ENCODE results near the gene RTL5.

Gene RTL5

GRCh38 chrX:72126048-72126415, 5.7 kb downstream of the RTL5 start:
- H3K4me3 ChIP-seq (ENCODE audit: low read depth, low read length), result no peak overlapping the region
- no peak for TF ChIP-seq CTCF (IDR thresholded peaks at IDR 0.05; ENCODE audit: low read depth, low read length, missing control alignments)
- no peak for DNase-seq (ENCODE audit: low read depth)

GRCh38 chrX:72125331-72126047, 6.2 kb downstream of the RTL5 start:
- no peak for DNase-seq (ENCODE audit: low read depth)
- no peak overlapping the region for H3K4me3 ChIP-seq (ENCODE audit: low read depth, low read length)
- no peak for TF ChIP-seq CTCF (IDR thresholded peaks at IDR 0.05; ENCODE audit: low read depth, low read length, missing control alignments)

- H3K4me3 ChIP-seq (ENCODE audit: low read depth, low read length), result no peak overlapping the region
- no peak for TF ChIP-seq CTCF (IDR thresholded peaks at IDR 0.05; ENCODE audit: low read depth, low read length, missing control alignments)
- no peak for DNase-seq (ENCODE audit: low read depth)
Observed at GRCh38 chrX:72124540-72125201, 7.0 kb downstream of the RTL5 start.

- no peak for TF ChIP-seq CTCF (IDR thresholded peaks at IDR 0.05; ENCODE audit: low read depth, low read length, missing control alignments)
- DNase-seq (ENCODE audit: low read depth), result no peak
- no peak overlapping the region for H3K4me3 ChIP-seq (ENCODE audit: low read depth, low read length)
Observed at GRCh38 chrX:72123471-72124185, 8.1 kb downstream of the RTL5 start.

GRCh38 chrX:72122621-72123337, 8.9 kb downstream of the RTL5 start:
- TF ChIP-seq CTCF (IDR thresholded peaks at IDR 0.05; ENCODE audit: low read depth, low read length, missing control alignments), result no peak
- H3K4me3 ChIP-seq (ENCODE audit: low read depth, low read length), result no peak overlapping the region
- no peak for DNase-seq (ENCODE audit: low read depth)

GRCh38 chrX:72121383-72121782, 10.3 kb downstream of the RTL5 start:
- H3K4me3 ChIP-seq (ENCODE audit: low read depth, low read length), result no peak overlapping the region
- no peak for TF ChIP-seq CTCF (IDR thresholded peaks at IDR 0.05; ENCODE audit: low read depth, low read length, missing control alignments)
- DNase-seq (ENCODE audit: low read depth), result no peak
